ENCODE results near the gene DSN1.
"Not testable (repeated sequence)": the region's sequence is repeated elsewhere in the genome, so short reads cannot be mapped to it uniquely, and the experiment has no call there.

DSN1 gene, protein sequence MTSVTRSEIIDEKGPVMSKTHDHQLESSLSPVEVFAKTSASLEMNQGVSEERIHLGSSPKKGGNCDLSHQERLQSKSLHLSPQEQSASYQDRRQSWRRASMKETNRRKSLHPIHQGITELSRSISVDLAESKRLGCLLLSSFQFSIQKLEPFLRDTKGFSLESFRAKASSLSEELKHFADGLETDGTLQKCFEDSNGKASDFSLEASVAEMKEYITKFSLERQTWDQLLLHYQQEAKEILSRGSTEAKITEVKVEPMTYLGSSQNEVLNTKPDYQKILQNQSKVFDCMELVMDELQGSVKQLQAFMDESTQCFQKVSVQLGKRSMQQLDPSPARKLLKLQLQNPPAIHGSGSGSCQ

DNA sequence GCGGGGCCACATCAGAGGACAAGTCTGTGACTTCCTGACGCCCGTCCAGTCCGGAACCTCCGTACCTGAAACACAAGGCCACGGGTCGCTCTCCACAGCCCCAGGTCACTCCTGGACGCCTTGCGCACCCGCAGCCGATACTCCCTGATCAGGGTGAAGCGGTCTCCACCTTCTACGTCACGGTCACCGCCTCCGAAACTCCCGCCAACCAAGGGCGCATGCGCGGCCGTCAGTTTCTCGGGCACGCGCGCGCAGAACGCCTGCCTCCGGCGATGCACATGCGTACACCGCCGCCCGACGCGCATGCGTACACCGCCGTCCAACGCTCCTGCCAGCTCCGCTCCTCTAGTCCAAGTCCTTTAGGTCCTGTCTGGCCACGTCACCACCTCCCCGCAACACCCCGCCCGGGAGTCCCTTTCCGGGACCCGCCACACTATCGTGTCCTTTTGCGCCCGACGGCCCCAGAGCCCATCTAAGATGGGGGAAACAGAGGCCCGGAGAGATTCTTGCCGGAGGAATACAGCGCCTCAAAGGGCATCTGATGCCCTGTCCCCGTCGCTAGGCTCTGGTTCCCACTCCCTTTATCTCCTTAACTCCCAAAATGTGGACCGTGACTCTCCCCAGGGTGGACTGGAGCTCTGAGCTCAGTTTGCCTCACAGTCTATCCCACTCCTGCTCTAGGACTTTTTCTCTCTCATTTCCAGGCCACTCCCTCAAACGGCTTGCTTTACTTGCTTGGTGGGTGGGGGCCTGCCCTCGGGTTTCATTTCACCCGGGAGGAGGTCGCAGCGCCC, at the start of gene DSN1:
TSS of gene DSN1 (minus strand) at position 167 of the 794 bp plus-strand sequence. CDS start 2,305 bp downstream, outside the sequence.
- DNase-seq (ENCODE audit: low read depth, low spot score): peak; percentile 78

DNA sequence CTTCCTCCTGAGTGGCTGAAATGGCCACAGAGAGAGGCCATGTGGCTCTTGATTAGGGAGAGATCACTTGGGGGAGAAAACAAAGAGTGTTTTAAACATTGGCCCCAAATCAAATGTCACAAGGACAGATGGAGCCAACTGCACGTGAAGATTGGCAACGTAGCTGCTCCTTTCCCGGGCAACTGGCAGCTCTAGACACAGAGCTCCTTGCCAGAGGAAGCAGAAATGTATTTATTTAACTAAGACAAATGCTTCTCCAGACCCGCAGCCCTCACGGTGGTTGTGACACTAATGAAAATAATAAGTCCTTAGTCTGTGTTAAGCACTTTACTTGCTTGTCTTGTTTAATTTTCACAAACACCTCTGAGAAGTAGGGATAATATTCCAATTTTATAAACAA, 49.6 kb upstream of the DSN1 start:
- DNase-seq (ENCODE audit: low read depth, low spot score): no peak

DNA sequence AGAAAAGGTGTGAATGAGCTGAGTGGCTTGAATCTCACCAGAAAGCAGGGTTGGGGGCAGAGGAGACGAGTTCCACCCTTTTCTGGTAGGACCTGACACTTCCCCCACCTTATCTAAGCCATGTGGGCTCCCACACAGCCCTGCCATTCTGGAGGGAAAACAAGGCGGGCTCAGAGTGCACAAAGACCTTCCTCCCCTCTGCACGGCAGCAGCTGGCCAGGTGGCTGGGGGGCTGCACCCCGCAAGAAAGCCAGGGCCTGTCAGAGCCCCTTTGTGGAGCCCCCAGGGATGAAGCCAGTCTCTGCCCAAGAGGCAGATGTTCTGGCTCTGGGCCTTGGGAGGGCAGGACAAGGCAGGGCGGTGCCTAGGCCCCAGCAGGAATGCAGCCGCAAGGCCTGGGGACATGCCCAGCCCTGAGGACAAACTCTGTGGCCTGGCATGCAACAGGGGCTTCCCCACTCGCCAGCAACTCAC, 48.4 kb upstream of the DSN1 start:
- no peak for DNase-seq (ENCODE audit: low read depth, low spot score)

DNA sequence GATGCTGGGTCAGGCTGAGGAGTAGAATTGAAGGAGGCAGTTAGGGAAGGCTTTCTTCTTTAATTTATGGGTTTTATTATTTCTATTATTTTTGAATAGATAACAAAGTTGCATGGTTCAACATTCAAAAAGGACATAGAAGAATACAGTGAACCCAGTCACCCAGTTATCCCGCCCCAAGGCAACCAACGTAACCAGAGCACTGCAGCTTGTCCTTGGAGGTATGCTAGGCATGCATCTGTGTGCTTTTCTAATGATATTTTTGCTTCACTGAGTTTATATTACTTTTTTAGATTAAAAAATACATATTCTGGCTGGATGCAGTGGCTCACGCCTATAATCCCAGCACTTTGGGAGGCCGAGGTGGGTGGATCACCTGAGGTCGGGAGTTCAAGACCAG, 47.4 kb upstream of the DSN1 start:
- no peak for DNase-seq (ENCODE audit: low read depth, low spot score)

DNA sequence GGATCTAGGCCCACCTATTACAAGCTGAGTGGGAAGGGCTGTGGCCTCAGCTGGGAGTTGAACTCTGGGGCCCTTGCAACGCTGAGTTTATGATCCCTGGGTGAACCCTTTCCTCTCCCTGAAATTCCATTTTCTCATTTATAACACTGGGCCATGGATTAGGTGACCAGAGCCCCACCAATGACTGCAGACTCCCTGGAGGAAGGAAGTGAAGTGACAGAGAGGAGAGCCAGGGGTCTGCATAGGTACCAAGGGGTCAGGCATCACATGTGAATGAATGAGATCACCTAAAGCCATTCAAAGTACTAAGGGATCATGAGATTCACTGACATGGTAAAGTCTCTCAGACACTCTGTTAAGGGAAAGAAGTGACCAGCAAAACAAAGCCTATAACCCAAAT, 46.5 kb upstream of the DSN1 start:
- DNase-seq (ENCODE audit: low read depth, low spot score): no peak

DNA sequence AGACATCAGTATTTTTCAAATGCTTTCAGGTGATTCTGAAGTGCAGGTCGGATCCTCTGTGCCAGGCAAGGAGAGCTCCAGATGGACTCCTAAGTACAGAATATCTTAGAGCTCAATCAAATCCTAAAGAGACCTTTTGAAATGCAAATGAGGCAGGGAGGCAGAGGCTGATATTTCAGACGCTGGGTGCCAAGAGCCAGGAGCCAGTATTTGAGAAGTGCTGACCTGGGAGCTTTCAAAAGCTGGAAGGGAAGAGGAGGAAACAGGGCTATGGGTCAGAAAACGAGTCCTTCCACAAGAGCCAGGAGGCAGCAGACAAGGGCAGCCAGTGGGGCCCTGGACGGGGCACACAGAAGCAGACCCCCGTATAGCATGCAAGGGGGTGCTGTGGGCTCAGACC, 46.1 kb upstream of the DSN1 start:
- DNase-seq (ENCODE audit: low read depth, low spot score): no peak

DNA sequence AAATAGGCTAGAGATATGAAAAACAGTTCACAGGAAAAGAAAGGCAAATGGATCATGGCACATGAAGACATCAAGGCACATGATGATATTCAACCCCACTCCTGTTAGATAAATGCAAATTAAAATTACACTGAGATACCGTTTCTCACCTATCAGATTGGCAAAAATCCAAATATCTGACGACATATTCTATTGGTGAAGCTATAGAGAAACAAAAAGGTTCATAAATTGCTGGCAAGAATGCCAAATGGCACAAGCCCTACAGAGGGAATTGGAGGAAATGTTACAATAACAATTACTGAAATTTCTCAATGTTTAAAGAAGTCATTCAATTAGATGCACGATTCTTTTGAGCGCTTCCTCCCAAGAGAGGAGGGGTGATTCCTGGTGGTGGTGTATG, 45.3 kb upstream of the DSN1 start:
- DNase-seq (ENCODE audit: low read depth, low spot score): no peak

DNA sequence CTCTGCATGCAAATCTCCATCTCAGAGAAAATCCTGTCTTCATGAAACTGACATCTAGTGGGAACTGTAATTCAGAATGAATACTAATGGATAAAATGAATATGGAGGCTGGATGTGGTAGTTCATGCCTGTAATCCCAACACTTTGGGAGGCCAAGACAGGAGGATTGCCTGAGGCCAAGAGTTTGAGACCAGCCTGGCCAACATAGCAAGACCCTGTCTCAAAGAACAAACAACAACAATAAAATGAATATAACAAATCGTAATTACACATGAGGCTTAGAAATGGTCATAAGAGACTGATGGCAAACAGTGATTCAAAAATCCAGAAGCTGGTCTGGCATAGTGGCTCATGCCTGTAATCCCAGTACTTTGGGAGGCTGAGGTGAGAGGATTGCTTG, 44.6 kb upstream of the DSN1 start:
- no peak for DNase-seq (ENCODE audit: low read depth, low spot score)

DNA sequence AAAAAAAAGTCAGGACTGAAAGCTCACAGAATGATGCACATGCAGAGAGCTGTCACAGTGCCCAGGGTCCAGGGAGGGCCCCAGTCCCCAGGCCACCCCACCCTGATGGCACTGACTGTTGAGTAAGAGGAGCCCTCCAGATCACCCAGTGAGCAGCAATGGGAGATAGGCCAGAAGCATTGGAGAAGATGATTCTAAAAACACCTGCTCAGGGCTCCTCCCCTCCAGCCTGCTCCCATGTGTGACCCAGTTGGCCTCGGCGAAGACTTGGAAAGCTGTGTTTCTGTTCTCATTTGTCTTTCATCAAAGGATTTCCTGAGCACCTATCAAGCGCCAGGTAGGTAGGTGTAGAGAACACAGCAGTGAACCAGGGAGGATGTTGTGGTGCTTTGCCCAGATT, 43.9 kb upstream of the DSN1 start:
- no peak for DNase-seq (ENCODE audit: low read depth, low spot score)

DNA sequence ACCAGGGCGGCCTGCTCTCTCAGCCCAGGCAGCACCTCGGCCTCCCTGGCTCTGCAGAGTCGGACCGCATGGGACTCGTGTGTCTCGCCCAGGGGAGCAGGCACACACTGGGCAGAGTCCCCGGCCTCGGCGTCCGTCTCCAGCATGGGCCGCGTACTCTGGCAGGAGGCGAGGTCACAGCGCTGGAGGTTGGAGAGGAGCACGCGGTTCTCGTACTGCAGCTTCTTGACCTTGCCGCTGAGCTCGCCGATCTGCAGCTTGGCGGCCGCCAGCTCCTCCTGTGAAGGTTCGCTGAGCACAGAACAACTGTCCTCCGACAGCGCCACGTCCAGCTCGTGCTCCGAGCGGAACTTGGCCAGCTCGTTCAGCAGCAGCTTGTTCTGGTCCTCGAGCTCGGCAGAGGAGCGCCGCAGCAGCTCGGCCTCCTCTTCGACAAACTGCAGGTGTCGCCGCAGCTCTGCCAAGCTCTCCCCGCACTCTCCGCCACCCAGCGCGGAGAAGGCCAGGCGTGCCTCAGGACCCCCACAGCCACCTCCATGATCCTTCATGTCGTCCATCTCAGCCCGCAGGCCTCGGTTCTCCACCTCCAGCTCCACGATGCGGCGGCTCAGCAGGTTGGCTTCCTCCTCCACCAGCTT, 42.0 kb upstream of the DSN1 start:
- DNase-seq (ENCODE audit: low read depth, low spot score): no peak

DNA sequence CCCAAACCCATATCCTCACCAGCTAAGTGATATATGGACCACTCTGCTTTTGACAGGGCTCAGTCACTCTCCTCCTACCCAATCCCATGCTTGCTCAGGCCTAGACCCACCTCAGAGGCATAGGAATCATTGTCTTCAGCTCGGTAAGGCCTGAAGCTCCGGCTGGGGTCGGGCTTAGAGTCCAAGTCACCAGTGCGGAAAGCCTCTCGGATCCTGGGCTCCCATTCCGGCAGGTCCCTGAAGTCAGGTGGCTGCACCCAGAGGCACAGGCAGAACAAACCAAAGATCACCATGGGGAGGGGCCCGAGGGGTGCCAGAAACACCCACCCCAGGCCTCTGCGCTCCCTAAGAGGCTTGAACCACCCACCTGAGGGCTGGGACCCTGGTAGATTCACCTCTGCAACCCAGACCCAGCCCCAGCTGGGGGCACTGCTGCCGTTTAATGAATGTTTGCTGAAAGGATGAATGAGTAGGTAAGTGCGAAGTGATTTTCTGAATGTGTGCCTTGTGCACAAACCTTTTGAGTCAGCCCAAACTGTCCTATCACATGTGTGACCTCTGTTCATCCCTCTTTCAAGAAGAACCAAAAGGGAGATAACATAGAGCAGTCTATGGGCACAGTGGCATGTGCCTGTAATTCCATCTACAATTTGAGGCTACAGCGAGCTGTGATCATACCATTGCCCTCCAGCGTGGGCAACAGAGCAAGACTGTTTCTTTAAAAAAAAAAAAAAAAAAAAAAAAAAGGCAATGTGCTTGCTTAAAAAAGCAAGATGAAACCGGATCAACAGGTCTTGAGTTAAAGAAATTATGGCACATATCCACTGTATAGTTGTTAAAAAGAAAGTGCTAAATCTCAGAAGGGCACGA, 39.3 kb upstream of the DSN1 start:
- no peak for DNase-seq (ENCODE audit: low read depth, low spot score)

DNA sequence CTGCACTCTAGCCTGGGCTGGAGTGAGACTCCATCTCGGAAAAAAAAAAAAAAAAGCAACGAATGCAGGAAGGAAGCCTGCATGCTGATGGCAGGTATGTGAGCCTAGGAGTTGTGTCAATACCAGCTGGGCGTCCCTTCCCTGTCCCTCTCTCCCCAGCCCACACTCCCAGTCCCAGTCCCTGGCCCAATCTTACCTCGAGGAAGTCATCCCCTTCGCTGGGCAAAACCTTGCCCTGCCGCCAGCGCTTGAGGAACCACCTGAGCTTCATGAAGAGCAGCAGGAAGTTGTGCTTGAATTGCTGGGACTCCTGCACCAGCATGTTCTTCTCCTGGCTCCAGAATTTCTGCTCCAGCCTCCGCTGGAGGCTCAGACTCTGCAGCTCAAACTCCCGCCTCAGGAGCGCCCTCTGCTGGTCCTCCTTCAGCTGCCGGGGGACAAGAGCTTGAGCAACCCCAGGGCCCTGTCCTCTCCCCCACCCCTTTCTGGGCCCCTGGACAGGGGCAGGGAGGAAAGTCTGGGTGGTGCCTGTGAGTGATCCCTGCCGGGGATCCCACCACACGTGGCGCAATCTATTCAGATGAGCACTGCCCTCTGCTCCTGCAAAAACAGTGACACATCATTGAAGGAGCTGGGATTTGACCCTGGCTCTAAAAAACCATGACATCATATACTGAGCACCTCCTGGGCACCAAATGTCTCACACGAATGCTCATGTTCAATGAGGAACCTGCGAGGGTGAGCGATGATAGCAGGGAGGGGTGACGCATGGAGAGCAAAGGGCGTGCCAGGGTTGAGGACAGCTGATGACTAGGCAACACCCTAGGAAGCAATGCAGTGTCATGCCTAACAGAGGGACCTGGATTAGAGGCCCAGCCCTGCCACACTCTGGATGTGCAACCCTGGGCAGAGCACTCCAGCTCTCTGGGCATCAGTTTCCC, 35.0 kb upstream of the DSN1 start:
- no peak for DNase-seq (ENCODE audit: low read depth, low spot score)

DNA sequence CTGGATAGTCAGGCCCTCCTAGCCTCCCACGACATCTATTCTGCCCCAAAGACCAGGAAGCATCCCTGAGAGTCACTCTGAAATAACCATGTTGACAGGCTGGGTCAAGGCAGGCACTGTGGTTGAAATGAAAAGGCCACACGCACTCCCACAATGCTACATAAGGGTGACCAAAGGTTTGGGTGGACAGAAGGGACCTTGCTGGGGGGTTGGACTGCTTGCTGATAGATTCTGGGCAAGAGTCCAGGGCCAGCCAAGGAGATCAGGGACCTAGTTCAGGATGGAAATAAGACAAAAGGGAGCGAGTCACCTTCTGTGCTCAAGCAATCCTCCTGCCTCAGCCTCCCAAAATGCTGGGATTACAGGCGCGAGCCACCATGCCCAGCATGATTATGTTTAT, 32.5 kb upstream of the DSN1 start:
- no peak for DNase-seq (ENCODE audit: low read depth, low spot score)

DNA sequence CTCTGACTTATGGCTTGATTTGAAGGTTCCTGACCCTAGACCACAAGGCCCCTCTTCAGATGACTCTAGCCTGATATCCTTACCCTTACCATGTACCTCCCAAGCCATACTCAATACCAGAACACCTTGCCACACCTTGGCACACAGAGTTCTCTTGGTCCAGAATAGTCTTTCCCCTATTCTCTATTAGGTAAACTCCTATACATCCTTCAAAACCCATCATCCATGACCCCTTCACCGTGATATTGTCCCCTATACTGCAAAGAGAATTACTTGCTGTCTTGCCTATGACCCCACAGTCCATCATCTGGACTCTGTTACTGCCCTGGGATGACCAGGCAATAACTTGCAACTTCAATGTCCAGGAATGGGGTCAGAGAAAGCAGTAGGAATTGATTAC, 31.8 kb upstream of the DSN1 start:
- DNase-seq (ENCODE audit: low read depth, low spot score): no peak

DNA sequence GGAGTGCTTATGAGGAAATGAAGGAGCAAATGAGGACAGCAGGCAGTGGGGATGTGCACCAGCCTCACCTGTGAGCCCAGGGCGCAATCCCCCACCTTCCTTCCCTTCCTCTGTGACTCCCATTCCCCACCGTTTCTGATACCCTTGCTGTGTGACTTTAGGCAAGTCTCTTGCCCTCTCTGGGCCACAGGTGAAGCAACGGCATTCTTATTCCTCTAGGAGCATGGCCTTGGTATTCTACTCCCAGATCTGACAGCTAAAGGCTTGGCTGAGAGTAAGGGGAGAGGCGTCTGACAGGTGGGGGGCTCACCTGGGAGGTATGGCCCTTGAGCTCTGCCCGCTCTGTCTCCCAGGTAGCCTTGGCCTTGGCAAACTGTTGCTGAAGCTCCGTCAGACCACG, 30.9 kb upstream of the DSN1 start:
- no peak for DNase-seq (ENCODE audit: low read depth, low spot score)

DNA sequence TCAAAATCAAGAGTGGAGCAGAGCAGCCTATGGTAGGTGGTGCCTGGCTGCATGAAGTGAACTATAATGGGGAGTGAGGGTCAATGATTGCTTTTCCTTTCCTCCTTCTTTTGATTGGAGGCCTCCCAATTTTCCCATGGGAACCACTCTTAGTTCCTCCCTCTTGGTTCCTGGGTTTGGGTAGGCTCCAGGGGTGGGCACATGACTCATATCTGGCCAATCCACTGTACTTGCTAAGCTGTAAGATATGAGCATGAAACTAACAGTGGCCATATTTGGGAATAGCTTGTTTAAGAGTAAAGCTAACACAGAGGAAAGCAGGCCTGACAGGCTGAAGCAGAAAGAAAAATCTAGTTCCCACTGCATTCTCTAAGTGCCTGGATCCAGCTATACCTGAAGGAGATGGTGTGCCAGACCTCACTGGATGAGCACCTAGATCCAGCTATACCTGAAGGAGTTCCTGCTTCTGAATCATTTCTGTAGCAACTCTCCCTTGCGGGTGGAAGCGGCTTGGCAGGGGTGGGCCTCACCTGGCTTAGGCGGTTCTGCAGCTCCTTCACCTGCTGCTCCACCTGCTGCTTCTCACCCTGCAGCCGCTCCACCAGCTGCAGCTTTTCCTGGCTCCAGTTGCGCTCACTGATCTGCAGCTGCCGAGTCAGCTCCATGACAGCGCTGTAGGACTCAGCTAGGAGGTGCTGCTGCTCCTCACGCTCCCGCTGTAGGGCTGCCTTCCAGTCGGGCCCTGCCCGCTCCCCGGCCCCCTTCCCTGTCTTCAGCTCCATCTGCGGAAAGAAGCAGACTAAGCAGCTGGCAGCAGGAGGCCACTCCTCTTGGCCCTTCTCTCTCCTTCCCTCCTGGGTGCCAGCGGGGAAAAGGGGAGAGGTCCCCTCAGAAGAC, 29.0 kb upstream of the DSN1 start:
- no peak for DNase-seq (ENCODE audit: low read depth, low spot score)

DNA sequence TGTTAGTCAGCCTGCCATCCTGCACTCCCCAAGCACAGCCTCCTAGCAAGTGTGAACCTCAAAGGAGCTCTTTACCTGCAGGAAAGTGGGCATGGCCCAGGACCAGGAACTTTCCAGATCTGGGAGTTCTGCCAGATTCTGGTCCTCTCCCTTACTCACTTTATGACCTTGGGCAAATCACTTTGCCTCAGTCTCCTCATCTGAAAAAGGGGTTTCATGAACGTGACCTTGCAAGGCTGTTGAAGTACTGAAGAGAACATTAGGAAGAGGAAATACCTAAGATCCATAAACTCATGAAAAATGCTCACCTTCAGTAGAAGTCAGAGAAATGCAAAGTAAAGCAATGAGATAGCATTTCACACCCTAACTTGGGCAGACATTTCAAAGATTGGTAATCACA, 26.8 kb upstream of the DSN1 start:
- DNase-seq (ENCODE audit: low read depth, low spot score): no peak

DNA sequence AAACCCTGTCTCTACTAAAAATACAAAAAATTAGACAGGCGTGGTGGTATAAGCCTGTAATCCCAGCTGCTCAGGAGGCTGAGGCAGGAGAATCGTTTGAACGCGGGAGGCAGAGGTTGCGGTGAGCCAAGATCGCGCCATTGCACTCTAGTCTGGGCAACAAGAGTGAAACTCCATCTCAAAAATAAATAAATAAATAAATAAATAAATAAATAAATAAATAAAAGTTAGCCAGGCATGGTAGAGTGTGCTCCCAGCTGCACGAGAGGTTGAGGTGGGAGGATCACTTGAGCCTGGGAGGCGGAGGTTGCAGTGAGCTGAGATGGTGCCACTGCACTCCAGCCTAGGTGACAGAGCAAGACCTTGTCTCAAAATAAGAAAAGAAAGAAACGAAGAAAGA, 25.8 kb upstream of the DSN1 start:
- not testable (repeated sequence) for DNase-seq (ENCODE audit: low read depth, low spot score)

DNA sequence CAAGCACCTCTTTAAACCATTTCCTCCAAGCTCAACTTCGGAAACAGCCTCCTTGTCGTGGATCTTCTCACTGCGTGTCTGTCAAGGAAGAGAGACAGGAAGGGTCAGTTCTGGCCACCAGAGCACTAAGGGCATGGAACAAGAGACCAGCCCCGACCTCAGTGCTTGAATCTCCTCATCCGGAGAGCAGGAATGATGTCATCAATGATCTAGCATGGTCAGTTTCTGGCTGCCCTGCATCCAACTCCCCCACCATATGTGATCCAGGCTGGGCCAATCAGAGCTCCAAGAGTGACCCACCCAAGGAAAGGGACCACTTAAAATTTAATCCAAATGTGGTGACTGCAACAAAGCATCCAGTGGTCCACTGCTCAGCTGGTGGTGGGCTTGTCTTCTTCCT, 23.3 kb upstream of the DSN1 start:
- no peak for DNase-seq (ENCODE audit: low read depth, low spot score)
